ENCODE data around the gene ZNRF4. TPM values are rescaled to one million over a fixed set of nuclear protein-coding genes. Genes with fewer than 3 reads are reported as not detected.

ZNRF4 gene
- total RNA-seq, 1 experiment from 2014 or later: not detected

DNA sequence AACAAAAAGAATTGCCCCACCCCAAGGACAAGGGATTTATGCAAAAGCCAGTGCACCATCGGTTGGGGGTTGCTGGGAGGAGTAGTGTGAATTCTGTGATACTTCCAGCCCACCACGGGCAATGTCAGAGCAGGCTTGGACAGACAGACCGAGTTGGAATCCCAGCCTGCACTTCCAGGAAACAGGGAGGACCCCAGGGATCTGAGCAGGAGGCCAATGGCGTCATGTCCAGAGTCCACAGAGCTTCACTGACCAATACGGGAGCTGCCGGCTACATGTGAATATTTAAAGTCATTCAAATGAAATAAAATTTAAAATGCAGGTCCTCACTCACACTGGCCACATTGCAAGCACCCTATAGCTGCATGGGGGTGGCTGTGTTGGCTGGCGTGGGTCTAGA, 10.9 kb downstream of the ZNRF4 start:
- CTCF ChIA-PET: no interaction called here
- intact Hi-C loops (cut with micrococcal nuclease; ENCODE audit: unreplicated experiment): no loop called here

GRCh38 chr19:5466814-5467291, 11.6 kb downstream of the ZNRF4 start:
- no TSS peak for BruUV-seq (replicated peaks)
- Mint-ChIP-seq H3K27me3 (ENCODE audit: unreplicated experiment) (peaks cover 54% of the 10 kb centered on the region), H3K4me1 (ENCODE audit: low read depth, unreplicated experiment) (no peaks in the 10 kb centered on the region), H3K4me3 (ENCODE audit: low read depth, unreplicated experiment) (no peak overlapping the region), H3K9me3 (ENCODE audit: low read depth, unreplicated experiment) (peaks cover 2% of the 10 kb centered on the region), H3K36me3 (ENCODE audit: insufficient read depth, unreplicated experiment) (no peaks in the 10 kb centered on the region), H3K27ac (ENCODE audit: unreplicated experiment) (no peak overlapping the region)
- no peak for TF ChIP-seq CTCF (IDR thresholded peaks at IDR 0.05; ENCODE audit: unreplicated experiment)
- DNase-seq: no peak
- CTCF ChIA-PET: no interaction called here
- intact Hi-C loops (cut with micrococcal nuclease; ENCODE audit: unreplicated experiment): no loop called here

More for the DNA sequence above, 10.9 kb downstream of the ZNRF4 start:
- Mint-ChIP-seq H3K27me3 (ENCODE audit: unreplicated experiment) (peaks cover 56% of the 10 kb centered on the region), H3K9me3 (ENCODE audit: low read depth, unreplicated experiment) (peaks cover 2% of the 10 kb centered on the region), H3K4me3 (ENCODE audit: low read depth, unreplicated experiment) (no peak overlapping the region), H3K27ac (ENCODE audit: unreplicated experiment) (no peak overlapping the region), H3K4me1 (ENCODE audit: low read depth, unreplicated experiment) (no peaks in the 10 kb centered on the region), H3K36me3 (ENCODE audit: insufficient read depth, unreplicated experiment) (no peaks in the 10 kb centered on the region)
- no peak for TF ChIP-seq CTCF (IDR thresholded peaks at IDR 0.05; ENCODE audit: unreplicated experiment)
- no TSS peak for BruUV-seq (replicated peaks)
- DNase-seq: no peak

- no peak for TF ChIP-seq CTCF (IDR thresholded peaks at IDR 0.05; ENCODE audit: unreplicated experiment)
- Mint-ChIP-seq H3K4me1 (ENCODE audit: low read depth, unreplicated experiment) (no peaks in the 10 kb centered on the region), H3K27me3 (ENCODE audit: unreplicated experiment) (peaks cover 32% of the 10 kb centered on the region), H3K4me3 (ENCODE audit: low read depth, unreplicated experiment) (no peak overlapping the region), H3K36me3 (ENCODE audit: insufficient read depth, unreplicated experiment) (no peaks in the 10 kb centered on the region), H3K27ac (ENCODE audit: unreplicated experiment) (no peak overlapping the region), H3K9me3 (ENCODE audit: low read depth, unreplicated experiment) (no peaks in the 10 kb centered on the region)
- BruUV-seq (replicated peaks): no TSS peak
- peak; percentile 28 for DNase-seq
- CTCF ChIA-PET: interaction anchor here (0.6 kb wide), 1 partner anchor 172 kb away, joined by 3 read pairs; no protein-coding TSS in a partner anchor
- intact Hi-C loops (cut with micrococcal nuclease; ENCODE audit: unreplicated experiment): no loop called here
These were observed 15.1 kb downstream of the ZNRF4 start for GRCh38 chr19:5470264-5470671.

GRCh38 chr19:5472286-5472685, 17.1 kb downstream of the ZNRF4 start:
- no peaks in the 10 kb centered on the region for H3K4me1 Mint-ChIP-seq (ENCODE audit: low read depth, unreplicated experiment)
- H3K27ac Mint-ChIP-seq (ENCODE audit: unreplicated experiment): no peak overlapping the region
- no peak overlapping the region for H3K4me3 Mint-ChIP-seq (ENCODE audit: low read depth, unreplicated experiment)
- intact Hi-C loops (cut with micrococcal nuclease; ENCODE audit: unreplicated experiment): no loop called here
- no TSS peak for BruUV-seq (replicated peaks)
- DNase-seq: no peak
- H3K27me3 Mint-ChIP-seq (ENCODE audit: unreplicated experiment): peaks cover 18% of the 10 kb centered on the region
- CTCF ChIA-PET: no interaction called here
- no peaks in the 10 kb centered on the region for H3K36me3 Mint-ChIP-seq (ENCODE audit: insufficient read depth, unreplicated experiment)
- TF ChIP-seq CTCF (IDR thresholded peaks at IDR 0.05; ENCODE audit: unreplicated experiment): no peak
- no peaks in the 10 kb centered on the region for H3K9me3 Mint-ChIP-seq (ENCODE audit: low read depth, unreplicated experiment)

Measured in Calu3 (cell line).